RWPE2 (cell line): Measurements from ENCODE around the gene NTPCR.

Experiments used
- ATAC-seq: fragments of 200-7000 bp; cut with Tn5 transposase; 3 replicates; pipeline ENCODE4 v1.9.1; 2021; ENCODE audit warnings: low read depth
- DNase-seq: peaks from one replicate; pipeline ENCODE4 v3.0.0-alpha.2; 2020; ENCODE audit warnings: low spot score
- H3K27ac ChIP-seq: fragments of 450-650 bp; 2 replicates; pipeline ENCODE4 v1.5.1; 2017; ENCODE audit warnings: mild to moderate bottlenecking; ENCODE audit not compliant: poor library complexity, severe bottlenecking
- H3K27me3 ChIP-seq: fragments of 250-450 bp; sonication (Bioruptor Pico); 2 replicates; pipeline ENCODE4 v1.5.1; 2021; ENCODE audit warnings: mild to moderate bottlenecking, moderate library complexity; ENCODE audit not compliant: insufficient read depth, poor library complexity, severe bottlenecking
- H3K36me3 ChIP-seq: fragments of 250-450 bp; sonication (Bioruptor Pico); 2 replicates; pipeline ENCODE4 v1.5.1; 2020; ENCODE audit warnings: low read depth, mild to moderate bottlenecking, moderate library complexity
- H3K4me1 ChIP-seq: fragments of 250-450 bp; sonication (Bioruptor Pico); 2 replicates; pipeline ENCODE4 v1.5.1; 2021; ENCODE audit warnings: mild to moderate bottlenecking, moderate library complexity; ENCODE audit not compliant: insufficient read depth, poor library complexity, severe bottlenecking
- H3K4me3 ChIP-seq: fragments of 250-450 bp; sonication (Bioruptor Pico); 2 replicates; pipeline ENCODE4 v1.5.1; 2021; ENCODE audit warnings: mild to moderate bottlenecking, moderate library complexity; ENCODE audit not compliant: severe bottlenecking
- H3K9me3 ChIP-seq: fragments of 250-450 bp; sonication (Bioruptor Pico); 2 replicates; pipeline ENCODE4 v1.5.1; 2021; ENCODE audit warnings: mild to moderate bottlenecking, moderate library complexity; ENCODE audit not compliant: severe bottlenecking
- CTCF ChIP-seq: fragments of 450-650 bp; IDR thresholded peaks from one replicate; pipeline ENCODE4 v1.5.1; 2017; ENCODE audit warnings: mild to moderate bottlenecking, moderate library complexity; ENCODE audit not compliant: poor library complexity, severe bottlenecking

Gene NTPCR

GRCh38 chr1:232950197-232951176, at the start of gene NTPCR:
Gene NTPCR (plus strand): TSS chr1:232950611. CDS start chr1:232950711, 100 bp downstream.
- Histone ChIP-seq H3K36me3 (no peaks in the 10 kb centered on the region), H3K4me3 (peak within 1 kb of the TSS; percentile 60), H3K27ac (peak within 1 kb of the TSS; percentile 45), H3K9me3 (no peaks in the 10 kb centered on the region), H3K27me3 (no peaks in the 10 kb centered on the region), H3K4me1 (peaks cover 12% of the 10 kb centered on the region)
- TF ChIP-seq CTCF: no peak
- ATAC-seq (peak; percentile 71), DNase-seq (peak; percentile 83)

- no peaks in the 10 kb centered on the region for H3K4me1 ChIP-seq
- ATAC-seq: no peak
- DNase-seq: no peak
- no peaks in the 10 kb centered on the region for H3K36me3 ChIP-seq
- no peaks in the 10 kb centered on the region for H3K27me3 ChIP-seq
- TF ChIP-seq CTCF: no peak
- H3K9me3 ChIP-seq: no peaks in the 10 kb centered on the region
- H3K27ac ChIP-seq: no peak overlapping the region
- H3K4me3 ChIP-seq: no peak overlapping the region
These were observed 49.6 kb upstream of the NTPCR start for GRCh38 chr1:232900818-232901217.

GRCh38 chr1:232901255-232901654, 49.2 kb upstream of the NTPCR start:
- no peak for TF ChIP-seq CTCF
- no peak for ATAC-seq
- H3K36me3 ChIP-seq: no peaks in the 10 kb centered on the region
- no peaks in the 10 kb centered on the region for H3K9me3 ChIP-seq
- no peak overlapping the region for H3K27ac ChIP-seq
- no peaks in the 10 kb centered on the region for H3K4me1 ChIP-seq
- H3K27me3 ChIP-seq: no peaks in the 10 kb centered on the region
- no peak for DNase-seq
- no peak overlapping the region for H3K4me3 ChIP-seq

- no peaks in the 10 kb centered on the region for H3K36me3 ChIP-seq
- H3K4me1 ChIP-seq: no peaks in the 10 kb centered on the region
- DNase-seq: no peak
- no peaks in the 10 kb centered on the region for H3K27me3 ChIP-seq
- H3K27ac ChIP-seq: no peak overlapping the region
- TF ChIP-seq CTCF: no peak
- no peak overlapping the region for H3K4me3 ChIP-seq
- ATAC-seq: no peak
- H3K9me3 ChIP-seq: no peaks in the 10 kb centered on the region
These were observed 47.5 kb upstream of the NTPCR start for GRCh38 chr1:232902774-232903350.
